ENCODE data around the gene ARID1B.
A peak's percentile ranks its signal among the peaks of the same experiment; 100 is the strongest.

Gene ARID1B

GRCh38 chr6:156825475-156825874, 48.3 kb downstream of the ARID1B start:
- no peak for DNase-seq (ENCODE audit: low spot score)

GRCh38 chr6:156826290-156826955, 49.2 kb downstream of the ARID1B start:
- no peak for DNase-seq (ENCODE audit: low spot score)

GRCh38 chr6:156827382-156827781, 50.2 kb downstream of the ARID1B start:
- DNase-seq (ENCODE audit: low spot score): no peak

GRCh38 chr6:156828280-156828703, 51.1 kb downstream of the ARID1B start:
- no peak for DNase-seq (ENCODE audit: low spot score)

GRCh38 chr6:156830126-156830525, 52.9 kb downstream of the ARID1B start:
- no peak for DNase-seq (ENCODE audit: low spot score)

- peak; percentile 35 for DNase-seq (ENCODE audit: low spot score)
Observed at GRCh38 chr6:156832231-156832647, 55.1 kb downstream of the ARID1B start.

- DNase-seq (ENCODE audit: low spot score): no peak
Observed at GRCh38 chr6:156832669-156833068, 55.5 kb downstream of the ARID1B start.

GRCh38 chr6:156833755-156834154, 56.6 kb downstream of the ARID1B start:
- DNase-seq (ENCODE audit: low spot score): no peak

- DNase-seq (ENCODE audit: low spot score): no peak
Observed at GRCh38 chr6:156839129-156839528, 62.0 kb downstream of the ARID1B start.

GRCh38 chr6:156839591-156840001, 62.4 kb downstream of the ARID1B start:
- DNase-seq (ENCODE audit: low spot score): no peak

GRCh38 chr6:156840136-156840535, 63.0 kb downstream of the ARID1B start:
- DNase-seq (ENCODE audit: low spot score): no peak

- DNase-seq (ENCODE audit: low spot score): no peak
Observed at GRCh38 chr6:156840606-156841005, 63.4 kb downstream of the ARID1B start.

- DNase-seq (ENCODE audit: low spot score): no peak
Observed at GRCh38 chr6:156841508-156841907, 64.3 kb downstream of the ARID1B start.

GRCh38 chr6:156842598-156843250, 65.5 kb downstream of the ARID1B start:
- DNase-seq (ENCODE audit: low spot score): no peak

GRCh38 chr6:156844089-156844488, 66.9 kb downstream of the ARID1B start:
- no peak for DNase-seq (ENCODE audit: low spot score)

GRCh38 chr6:156845454-156846155, 68.4 kb downstream of the ARID1B start:
- DNase-seq (ENCODE audit: low spot score): no peak

- DNase-seq (ENCODE audit: low spot score): no peak
Observed at GRCh38 chr6:156846845-156847599, 69.8 kb downstream of the ARID1B start.

GRCh38 chr6:156848123-156848522, 70.9 kb downstream of the ARID1B start:
- DNase-seq (ENCODE audit: low spot score): peak; percentile 57

GRCh38 chr6:156848533-156848932, 71.4 kb downstream of the ARID1B start:
- no peak for DNase-seq (ENCODE audit: low spot score)

- DNase-seq (ENCODE audit: low spot score): no peak
Observed at GRCh38 chr6:156849806-156850205, 72.6 kb downstream of the ARID1B start.

GRCh38 chr6:156850353-156850752, 73.2 kb downstream of the ARID1B start:
- DNase-seq (ENCODE audit: low spot score): no peak

GRCh38 chr6:156851454-156851921, 74.3 kb downstream of the ARID1B start:
- no peak for DNase-seq (ENCODE audit: low spot score)
